Measurements from ENCODE around the gene CBR4. TPM values are rescaled to one million over a fixed set of nuclear protein-coding genes. Genes with fewer than 3 reads are reported as not detected.

CBR4 gene
- total RNA-seq, 1 experiment from 2014 or later = 9.3 TPM

DNA sequence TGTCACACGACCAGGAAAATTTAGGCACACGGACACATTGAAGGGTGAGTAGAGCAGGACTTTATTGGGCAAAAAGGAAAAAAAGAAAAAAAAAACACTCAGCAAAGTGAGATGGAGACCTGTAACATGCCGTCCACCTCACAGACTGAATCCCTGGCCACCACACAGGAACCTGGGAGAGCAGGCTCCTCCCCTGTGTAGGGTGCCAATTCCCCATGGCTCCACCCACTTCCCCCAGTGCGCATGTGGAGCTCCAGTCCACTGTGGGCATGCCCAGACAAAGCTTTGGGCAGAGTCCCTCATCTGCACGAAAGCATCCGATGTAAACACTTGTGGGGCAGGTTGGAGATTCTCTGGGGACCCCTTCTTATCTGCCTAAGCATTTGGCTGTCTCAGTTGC lies 23.6 kb upstream of the CBR4 start:
- DNase-seq (ENCODE audit: low read depth) = no peak

DNA sequence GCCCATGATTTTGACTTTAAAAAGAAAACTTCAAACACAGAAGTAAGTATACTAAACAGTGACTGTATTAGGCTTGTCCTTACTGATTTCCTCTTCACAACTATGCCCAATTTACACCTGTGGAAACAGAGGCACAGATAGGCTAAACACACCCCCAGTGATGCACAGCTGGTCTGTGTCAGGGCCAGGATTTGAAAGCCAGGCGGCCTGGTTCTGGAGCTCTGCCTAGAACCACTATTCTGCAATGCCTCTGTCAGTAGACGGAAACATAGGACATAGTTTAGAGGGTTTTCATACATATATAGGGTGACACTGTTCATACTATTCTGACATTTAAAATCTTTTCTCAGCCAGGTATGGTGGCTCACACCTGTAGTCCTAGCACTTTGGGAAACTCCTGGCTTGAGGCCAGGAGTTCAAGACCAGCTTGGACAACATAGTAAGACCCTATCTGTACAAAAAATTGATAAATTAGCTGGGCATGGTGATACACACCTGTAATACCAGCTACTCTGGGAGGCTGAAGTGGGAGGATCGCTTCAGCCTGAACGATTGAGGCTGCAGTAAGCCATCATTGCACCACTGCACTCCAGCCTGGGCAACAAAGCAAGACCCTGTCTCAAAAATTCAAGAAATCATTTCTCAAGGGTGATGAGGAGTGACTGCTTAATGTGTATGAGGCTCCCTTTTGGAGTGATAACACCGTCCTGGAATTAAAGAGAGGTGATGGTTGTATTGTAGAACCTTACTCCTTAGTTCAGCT lies 23.0 kb upstream of the CBR4 start:
- no peak for DNase-seq (ENCODE audit: low read depth)

DNA sequence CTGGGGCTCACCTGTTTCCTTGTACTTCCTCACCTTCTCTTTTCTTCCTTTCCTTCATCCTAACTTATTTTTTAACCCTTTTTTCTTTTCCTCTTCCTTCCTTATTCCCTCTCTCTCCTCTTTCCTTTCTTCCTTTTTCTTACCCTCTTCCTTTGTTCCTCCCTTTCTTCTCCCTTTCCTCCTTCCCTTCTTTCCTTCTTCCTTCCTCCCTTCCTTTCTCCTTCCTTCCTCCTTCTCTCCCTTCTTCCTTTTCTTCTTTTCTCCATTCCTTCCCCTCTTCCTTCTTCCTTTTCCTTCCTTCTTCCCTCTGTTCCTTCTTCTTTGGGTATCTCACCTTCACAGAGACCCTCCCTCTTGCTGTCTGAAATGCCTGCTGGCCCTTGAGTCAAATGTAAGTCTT lies 22.1 kb upstream of the CBR4 start:
- no peak for DNase-seq (ENCODE audit: low read depth)

DNA sequence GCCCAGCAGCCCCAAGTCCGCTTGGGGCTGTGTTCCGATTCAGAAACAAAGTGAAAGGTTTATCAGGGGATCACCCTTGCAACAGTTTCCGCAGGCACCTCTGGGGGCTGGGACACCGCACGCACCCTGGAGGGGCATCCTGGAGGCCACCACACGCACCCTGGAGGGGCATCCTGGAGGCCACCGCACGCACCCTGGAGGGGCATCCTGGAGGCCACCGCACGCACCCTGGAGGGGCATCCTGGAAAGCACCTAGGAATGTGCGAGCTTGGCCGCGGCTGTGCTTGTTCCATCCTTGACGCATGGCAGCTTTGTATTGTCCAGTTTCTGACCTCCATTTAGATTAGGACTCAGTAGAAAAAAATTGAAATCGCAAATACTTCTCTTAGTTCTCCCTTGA lies 21.3 kb upstream of the CBR4 start:
- DNase-seq (ENCODE audit: low read depth) = peak; percentile 81

DNA sequence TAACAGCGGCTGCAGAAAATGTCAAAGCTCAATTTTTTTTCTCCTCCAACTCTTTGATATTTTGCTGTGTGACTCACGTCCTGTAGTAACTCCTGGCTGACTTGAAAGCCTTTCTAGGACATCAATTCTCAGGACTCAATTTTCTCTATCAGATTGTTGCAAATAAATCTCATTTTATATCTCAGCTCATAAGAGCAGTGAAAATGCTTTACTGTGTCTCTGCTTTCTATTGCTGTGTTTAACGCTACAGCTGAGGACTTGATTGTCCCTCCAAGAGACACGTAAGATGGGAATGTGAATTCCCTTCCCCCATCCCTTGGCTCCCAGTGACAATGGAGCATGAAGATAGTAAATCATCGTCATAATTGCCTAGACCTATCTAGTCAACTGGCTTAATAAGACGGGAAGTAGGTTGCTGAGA lies 20.5 kb upstream of the CBR4 start:
- DNase-seq (ENCODE audit: low read depth) = peak; percentile 81

DNA sequence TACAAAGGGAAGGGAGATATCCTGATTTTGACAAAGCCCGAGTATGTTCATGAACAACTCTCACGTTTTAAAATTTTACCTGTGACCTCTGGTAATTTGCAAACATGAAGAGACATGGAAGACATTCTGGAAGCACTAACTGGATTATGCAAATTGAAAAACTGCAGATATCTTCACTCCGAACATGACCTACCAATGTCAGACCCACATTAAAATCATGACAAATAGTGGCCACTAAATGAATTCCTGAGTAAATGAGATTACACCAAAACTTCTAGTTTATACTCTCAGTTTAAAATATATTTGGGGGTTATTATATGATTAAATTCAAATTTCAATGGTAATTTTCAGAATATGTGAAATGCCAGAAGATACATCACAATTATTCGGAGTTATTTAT lies 19.9 kb upstream of the CBR4 start:
- no peak for DNase-seq (ENCODE audit: low read depth)

DNA sequence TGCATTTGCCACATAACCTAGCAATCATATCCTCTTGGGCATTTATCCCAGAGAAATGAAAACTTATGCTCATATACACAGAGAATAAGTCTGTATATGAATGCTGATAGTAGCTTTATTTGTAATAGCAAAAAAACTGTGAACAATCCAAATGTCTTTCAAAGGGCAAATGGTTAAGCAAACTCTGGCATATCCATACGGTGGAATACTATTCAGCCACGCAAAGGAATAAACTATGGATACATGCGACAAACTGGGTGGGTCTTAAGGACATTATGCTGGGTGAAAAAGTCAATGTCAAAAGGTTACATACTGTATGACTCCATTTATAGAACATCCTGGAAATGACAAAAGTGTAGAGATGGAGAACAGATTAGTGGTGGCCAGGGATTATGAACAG lies 17.6 kb upstream of the CBR4 start:
- no peak for DNase-seq (ENCODE audit: low read depth)

DNA sequence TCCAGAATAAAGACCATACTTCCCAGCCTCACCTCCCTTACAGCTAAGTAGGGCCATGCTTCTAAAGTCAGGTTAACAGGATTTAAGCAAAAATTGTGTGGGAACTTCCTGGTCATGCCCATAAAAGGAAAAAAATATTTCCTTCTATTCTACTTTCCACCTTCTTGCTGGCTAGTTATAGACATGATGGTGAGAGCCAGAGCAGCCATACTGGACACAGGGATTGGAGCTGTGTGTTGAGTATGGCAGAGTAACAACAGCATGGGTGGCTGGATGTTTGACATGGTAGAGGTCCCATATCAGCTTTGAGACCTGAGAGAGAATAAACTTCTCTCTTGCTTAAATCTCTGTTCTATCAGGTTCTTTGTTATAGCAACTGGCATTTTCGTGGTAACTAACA lies 15.1 kb upstream of the CBR4 start:
- no peak for DNase-seq (ENCODE audit: low read depth)

DNA sequence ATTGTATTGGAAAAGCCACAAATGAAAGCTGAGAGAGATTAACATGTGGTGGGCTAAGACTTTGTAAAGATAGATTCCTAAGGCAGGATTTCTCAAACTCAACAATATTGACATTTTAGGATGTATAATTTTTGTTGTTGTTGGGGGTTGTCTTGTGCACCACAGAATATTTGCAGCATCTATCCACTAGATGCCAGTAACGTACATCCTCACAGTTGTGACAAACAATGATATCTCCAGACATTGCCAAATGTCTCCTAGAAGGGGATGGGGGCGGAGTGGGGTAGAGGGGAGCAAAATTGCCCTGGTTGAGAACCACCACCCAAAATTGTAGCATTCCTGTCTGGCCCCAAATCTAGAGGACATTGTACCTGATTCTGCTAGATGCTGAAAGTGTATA lies 14.7 kb upstream of the CBR4 start:
- DNase-seq (ENCODE audit: low read depth) = peak; percentile 51

DNA sequence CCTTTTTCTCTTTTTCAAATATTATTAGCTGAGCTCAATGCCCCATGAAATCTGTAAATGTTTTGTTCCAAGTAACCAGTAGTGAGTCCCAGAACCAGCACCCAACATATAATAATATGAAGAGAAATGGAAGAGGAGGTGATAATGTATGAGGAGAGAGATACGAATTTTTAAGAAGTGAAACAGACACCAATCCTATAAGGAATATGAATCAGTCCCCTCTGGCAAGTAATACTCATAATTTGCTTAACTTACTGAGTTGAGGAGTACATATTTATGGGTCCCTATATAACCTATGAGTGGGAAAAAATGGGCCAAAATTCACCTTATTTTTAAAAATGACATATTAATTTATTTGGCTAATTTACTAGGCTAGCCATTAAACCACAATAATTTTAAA lies 8.4 kb upstream of the CBR4 start:
- DNase-seq (ENCODE audit: low read depth) = no peak

DNA sequence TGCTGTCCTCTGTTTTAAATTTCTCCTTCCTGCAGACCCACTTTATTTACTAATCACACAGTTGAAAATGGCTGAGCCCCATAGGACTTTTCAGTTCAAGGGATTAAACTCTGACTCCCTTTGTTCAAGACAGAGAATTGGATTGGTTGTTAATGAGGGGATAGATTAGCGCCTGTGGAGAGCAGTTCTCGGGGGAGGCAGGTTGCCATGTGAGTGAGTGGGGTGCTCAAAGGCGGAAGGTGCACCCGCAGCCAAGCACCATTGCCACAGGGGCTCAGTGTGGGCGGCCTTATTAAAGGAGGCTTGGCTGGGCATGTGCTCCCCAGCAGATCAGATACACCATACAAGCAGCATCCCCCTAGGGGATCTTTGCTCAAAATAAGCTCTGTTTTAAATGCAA lies 7.9 kb upstream of the CBR4 start:
- DNase-seq (ENCODE audit: low read depth) = no peak

DNA sequence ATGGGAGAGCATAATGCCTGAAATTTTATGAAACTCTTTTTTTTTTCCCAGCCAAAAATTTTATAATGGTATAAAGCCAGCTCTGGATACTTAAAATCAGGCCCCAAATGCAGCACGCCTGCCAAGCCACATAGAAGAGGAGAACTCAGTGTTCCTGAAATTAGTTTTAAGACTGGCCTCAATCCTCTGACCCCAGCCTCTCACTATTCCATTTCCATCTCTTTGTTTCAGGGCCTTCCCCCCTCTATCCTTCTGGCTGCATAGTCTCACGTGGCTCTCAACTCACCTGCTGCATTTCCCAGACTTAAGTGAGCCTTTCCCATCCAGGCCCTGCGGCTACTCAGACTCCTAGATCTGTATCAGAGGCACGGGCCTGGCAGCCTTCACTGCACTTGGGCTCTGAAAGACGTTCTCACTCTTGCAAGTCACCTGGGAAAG lies 5.2 kb upstream of the CBR4 start:
- DNase-seq (ENCODE audit: low read depth) = no peak

DNA sequence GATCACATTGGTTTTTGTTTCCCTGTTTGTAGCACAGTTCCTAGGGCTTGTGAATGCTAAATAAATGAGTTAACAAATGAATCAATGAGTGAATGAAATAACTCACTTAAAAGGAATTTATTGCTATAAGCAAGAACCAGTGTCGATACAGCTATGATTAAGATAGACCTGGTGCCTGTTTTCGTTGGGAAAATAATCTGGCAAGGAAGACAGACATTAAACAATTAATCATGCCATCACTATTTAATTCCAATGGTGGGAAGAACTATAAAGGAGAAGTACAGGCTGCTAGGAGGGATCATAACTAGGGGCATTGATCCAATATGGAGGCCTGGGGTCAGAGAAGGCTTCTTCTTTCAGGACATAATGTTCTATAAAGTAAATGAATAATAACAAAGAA lies 4.5 kb upstream of the CBR4 start:
- DNase-seq (ENCODE audit: low read depth) = no peak

DNA sequence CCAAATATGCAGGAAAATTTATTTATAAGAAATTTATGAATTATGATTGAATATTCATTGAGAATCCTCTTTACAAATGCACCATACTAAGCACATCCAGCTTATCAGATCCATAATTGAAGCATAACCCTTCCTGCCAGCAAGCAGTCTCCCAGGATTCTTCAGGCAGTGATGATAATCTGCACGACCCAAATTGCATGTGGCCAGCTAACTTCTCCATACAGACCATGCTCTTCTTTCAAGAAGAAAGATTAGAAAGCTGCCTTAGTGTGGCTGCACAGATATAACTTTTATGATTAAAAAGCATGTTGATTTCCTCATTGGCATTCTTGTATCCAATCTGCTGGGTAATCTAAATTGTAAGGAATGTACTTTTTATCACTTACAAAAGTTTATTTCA lies 3.3 kb upstream of the CBR4 start:
- no peak for DNase-seq (ENCODE audit: low read depth)

DNA sequence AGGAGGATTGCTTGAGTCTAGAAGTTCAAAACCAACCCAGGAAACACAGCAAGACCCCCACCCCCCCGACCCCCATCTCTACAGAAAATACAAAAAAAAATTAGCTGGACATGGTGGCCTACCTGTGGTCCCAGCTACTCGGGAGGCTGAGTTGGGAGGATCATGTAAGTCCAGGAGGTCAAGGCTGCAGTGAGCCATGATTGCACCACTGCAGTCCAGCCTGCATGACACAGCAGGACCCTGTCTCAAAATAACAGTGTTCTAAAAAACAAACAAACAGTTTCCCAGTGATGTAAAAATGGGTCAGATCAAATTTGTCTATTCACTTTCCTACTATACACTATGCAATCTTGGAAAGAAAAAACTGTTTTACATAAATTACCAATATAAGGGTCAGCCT lies 2.0 kb upstream of the CBR4 start:
- DNase-seq (ENCODE audit: low read depth) = no peak

DNA sequence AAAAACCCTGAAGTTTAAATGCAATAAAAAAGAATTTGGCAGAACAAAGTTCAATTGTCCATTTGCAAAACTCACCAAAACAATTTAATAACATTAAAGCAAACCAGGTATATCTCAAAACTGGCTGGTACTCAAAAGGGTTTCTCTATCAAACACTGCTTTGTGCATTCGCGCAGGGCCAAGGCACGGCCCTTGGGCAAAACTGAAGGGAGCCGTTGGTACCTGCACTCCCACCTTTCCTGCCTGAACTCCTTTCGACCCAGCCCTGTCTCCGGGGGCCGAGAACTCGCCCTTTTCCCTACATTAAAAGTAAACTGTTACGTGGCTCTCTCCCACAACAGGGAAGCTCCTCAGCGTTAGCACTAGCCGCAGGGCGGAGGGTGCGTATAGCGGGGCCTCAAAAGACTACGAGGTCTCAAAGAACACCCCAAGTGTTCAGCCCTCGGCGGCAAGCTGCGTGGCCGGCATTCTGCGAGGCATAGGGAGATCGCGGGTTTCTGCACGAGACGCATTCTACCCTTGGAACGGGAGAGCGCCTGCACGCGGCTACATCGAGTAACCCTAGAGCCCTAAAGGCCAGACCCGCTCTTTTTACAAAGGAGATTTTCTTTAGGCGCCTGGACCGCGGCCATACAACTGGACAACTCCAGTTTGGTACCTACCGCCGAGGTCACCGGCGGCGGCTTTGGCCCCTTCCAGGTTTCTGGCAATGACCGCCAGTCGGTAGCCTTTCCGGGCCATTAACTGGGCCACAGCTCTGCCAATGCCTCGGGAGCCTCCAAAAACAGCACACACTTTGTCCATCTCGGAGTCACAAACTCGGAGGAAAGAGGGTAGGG lies 550 bp downstream of the CBR4 start:
- peak; percentile 50 for DNase-seq (ENCODE audit: low read depth)

DNA sequence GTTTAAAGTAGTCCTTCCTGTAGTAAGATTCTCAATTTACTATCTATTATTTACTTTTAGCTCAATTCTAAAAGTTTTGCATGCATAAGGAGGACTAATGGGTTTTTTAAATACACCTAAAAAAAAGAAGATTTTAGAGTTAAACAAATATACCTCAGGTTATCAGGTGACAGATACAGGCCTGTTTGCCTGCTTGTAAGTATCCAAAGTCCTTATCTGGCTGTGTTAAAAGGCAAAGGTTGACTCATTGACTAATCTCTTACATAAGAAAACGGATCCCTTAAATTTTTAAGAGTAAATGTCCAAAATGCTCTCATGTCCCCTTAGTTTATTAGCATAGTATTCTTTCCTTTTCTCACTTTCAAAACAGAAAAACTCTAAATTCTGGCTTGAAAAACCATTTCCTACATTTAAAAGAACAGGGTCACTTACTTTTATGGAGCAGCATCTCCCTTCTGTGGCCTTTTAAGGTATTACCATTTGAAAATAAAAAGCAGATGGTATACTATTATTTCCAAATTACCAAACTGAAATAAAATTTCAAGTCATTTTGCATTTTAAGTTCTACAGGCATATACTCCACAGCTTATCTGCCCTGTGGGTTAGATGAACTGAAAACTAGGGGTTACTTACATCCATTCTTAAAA lies 4.5 kb downstream of the CBR4 start:
- no peak for DNase-seq (ENCODE audit: low read depth)

DNA sequence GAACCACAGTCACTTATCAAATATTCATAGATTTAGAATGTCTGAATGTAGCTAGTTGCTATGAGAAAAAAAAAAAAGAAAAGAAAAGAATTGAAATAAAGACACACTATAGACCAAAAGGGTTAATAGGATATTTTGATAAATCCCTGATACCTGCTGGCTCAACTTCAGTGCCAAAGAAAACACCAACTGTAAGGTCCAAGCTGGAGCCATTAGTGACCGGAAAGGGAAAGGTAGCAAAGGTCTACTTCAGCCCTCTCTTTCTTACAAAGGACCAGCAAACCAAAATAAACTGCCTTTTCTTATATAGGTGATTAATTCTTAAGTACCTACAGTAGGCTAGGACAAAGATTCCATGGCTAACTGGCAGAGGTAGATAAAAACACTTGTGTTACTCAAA lies 9.7 kb downstream of the CBR4 start:
- DNase-seq (ENCODE audit: low read depth) = no peak

DNA sequence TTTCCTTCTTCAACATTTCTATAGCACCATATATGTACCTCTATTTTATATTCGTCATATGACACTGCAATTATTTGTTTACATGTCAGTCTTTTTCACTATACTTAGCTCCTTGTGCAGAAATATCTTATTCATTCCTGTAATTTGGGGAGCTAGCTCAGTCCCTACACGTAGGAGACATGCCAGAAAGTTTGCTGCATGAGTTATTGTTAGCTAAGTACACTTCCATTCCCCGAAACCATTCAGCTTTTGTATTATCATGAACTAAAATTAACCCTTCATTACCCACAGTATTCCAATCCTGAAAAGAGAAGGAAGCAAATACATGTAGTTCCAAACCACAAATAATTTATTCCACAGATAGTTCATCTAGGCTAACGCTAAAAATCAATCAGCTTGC lies 10.2 kb downstream of the CBR4 start:
- no peak for DNase-seq (ENCODE audit: low read depth)

DNA sequence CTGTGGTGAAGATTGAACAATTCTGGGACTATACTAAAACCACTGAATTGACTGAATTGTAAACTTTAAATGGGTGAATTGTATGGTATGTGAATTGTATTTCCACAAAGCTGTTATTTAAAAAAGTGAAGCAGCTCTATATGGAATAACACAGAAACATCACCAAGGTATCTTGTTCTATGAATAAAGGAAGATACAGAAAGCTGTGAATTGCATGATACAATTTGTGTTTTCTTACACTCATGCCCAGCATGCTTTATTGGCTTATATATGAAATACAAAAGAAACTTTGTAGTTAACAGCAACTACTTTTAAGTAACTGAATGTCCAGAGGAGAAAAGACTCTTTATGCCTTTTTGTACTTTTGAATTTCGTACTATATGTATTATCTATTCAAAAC lies 11.5 kb downstream of the CBR4 start:
- no peak for DNase-seq (ENCODE audit: low read depth)

DNA sequence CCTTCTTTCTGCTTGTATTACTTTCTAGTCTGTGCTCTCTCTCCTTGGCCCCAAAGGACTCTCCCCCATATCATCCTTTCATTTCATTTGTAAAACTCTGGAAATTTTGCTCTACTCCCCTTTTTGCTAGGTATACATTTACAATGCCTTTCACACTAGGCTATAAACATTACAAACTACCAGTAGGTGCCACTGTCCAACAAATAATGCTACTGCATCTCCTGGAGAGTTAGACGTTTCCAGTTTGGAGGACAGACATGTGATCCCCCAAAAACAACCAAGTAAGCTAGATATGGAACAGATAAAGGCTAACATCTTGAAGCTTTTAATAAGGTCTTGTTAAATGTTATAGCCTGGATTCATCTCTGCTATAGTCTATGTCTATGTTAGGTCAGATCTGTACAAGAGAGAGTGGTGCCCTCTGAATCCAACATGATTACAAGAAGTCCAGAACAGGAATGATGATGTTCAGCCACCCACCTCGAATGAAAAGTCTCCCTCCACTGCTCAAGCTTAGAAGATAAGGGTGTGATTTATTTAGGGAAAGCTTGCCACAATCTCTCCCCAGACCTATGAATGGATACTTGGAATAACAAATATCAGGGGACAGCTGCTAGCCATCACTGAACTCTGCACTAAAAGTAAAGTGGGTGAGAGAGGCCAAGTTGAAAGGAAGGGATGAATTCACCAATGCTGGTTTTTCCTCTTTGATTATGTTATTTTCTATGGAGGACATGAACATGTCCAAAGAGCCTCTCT lies 14.3 kb downstream of the CBR4 start:
- DNase-seq (ENCODE audit: low read depth) = peak; percentile 28

DNA sequence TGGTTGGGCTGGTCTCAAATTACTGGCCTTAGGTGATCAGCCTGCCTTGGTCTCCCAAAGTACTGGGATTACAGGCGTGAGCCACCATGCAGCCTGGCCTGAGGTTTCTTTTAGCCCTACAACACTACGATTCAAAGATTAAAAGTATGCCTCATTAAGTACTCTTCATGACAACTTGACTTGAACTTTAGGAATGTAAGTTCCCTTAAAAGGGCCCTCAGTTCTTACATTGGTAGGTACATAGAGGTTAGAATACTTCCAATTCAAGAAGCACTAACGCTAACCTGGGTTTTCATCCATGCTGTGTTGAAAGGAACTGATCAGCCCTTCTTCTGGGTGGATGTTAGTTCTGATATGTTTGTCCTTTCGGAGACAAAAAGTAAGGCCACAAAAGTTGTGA lies 15.1 kb downstream of the CBR4 start:
- no peak for DNase-seq (ENCODE audit: low read depth)

Measured in RPMI7951 (cell line).